Neural cell (in vitro differentiated cells): ENCODE results near the gene C1R. TPM values are rescaled to one million over a fixed set of nuclear protein-coding genes. Genes with fewer than 3 reads are reported as not detected.

Experiments
- H2AFZ ChIP-seq: fragments of 200-600, 300-800 bp; sonication (generic), shearing (Covaris generic); 2 replicates; pipeline ENCODE4 v1.6.0; 2014; ENCODE audit warnings: low read depth, mild to moderate bottlenecking, antibody characterized with exemption, low read length, moderate library complexity
- H3F3A ChIP-seq: fragments of 200-600 bp; shearing (Covaris generic); 2 replicates; pipeline ENCODE4 v1.6.1; 2016; ENCODE audit warnings: mild to moderate bottlenecking, moderate library complexity, mixed read lengths, antibody characterized with exemption, low read length; ENCODE audit not compliant: insufficient read depth, poor library complexity, severe bottlenecking
- H3K27ac ChIP-seq: fragments of 200-600, 300-800 bp; sonication (generic), shearing (Covaris generic); 2 replicates; pipeline ENCODE4 v1.5.1; 2014; ENCODE audit warnings: mild to moderate bottlenecking, low read length, moderate library complexity
- H3K27me3 ChIP-seq: fragments of 300-800, 200-600 bp; sonication (generic), shearing (Covaris generic); 2 replicates; pipeline ENCODE4 v1.6.0; 2014; ENCODE audit warnings: mild to moderate bottlenecking, low read depth, low read length, moderate library complexity; ENCODE audit not compliant: insufficient read depth
- H3K36me3 ChIP-seq: fragments of 300-800, 200-600 bp; sonication (generic), shearing (Covaris generic); 2 replicates; pipeline ENCODE4 v1.5.1; 2014; ENCODE audit warnings: mild to moderate bottlenecking, antibody characterized with exemption, low read length, moderate library complexity; ENCODE audit not compliant: insufficient read depth
- H3K4me2 ChIP-seq: fragments of 300-800, 200-600 bp; sonication (generic), shearing (Covaris generic); 2 replicates; pipeline ENCODE4 v1.6.0; 2014; ENCODE audit warnings: mild to moderate bottlenecking, low read length
- H3K4me3 ChIP-seq: fragments of 300-800, 200-600 bp; sonication (generic), shearing (Covaris generic); 2 replicates; pipeline ENCODE4 v1.5.1; 2014; ENCODE audit warnings: mild to moderate bottlenecking, low read length, moderate library complexity
- H3K79me2 ChIP-seq: fragments of 200-600 bp; shearing (Covaris generic); replicated peaks from 2 replicates; pipeline ENCODE4 v1.6.0; 2014; ENCODE audit warnings: mild to moderate bottlenecking, low read length, moderate library complexity; ENCODE audit not compliant: insufficient read depth
- H3K9ac ChIP-seq: fragments of 300-800, 200-600 bp; sonication (generic), shearing (Covaris generic); 2 replicates; pipeline ENCODE4 v1.6.1; 2016; ENCODE audit warnings: mild to moderate bottlenecking, low read length, mixed read lengths
- H3K9me2 ChIP-seq: fragments of 200-600 bp; shearing (Covaris generic); 2 replicates; pipeline ENCODE4 v1.6.1; 2016; ENCODE audit warnings: mild to moderate bottlenecking, low read length, mixed read lengths; ENCODE audit not compliant: insufficient read depth
- H3K9me3 ChIP-seq: fragments of 200-600, 300-800 bp; sonication (generic), shearing (Covaris generic); 2 replicates; pipeline ENCODE4 v1.6.1; 2016; ENCODE audit warnings: mild to moderate bottlenecking, mixed run types, low read length, moderate library complexity, mixed read lengths
- H4K20me1 ChIP-seq: fragments of 200-600 bp; shearing (Covaris generic); 2 replicates; pipeline ENCODE4 v1.6.1; 2016; ENCODE audit warnings: mild to moderate bottlenecking, mixed run types; ENCODE audit not compliant: insufficient read depth
- CTCF ChIP-seq: fragments of 450-650 bp; IDR thresholded peaks from 2 replicates; pipeline ENCODE4 v1.5.1; 2014; ENCODE audit warnings: antibody characterized with exemption, mild to moderate bottlenecking, moderate library complexity; ENCODE audit not compliant: poor library complexity, severe bottlenecking
- EP300 ChIP-seq: fragments of 450-650 bp; conservative IDR thresholded peaks from 2 replicates; pipeline ENCODE4 v1.6.1; 2014; ENCODE audit warnings: antibody characterized with exemption, mild to moderate bottlenecking, moderate library complexity; ENCODE audit not compliant: poor library complexity, severe bottlenecking
- EZH2 ChIP-seq: fragments of 200-600, 300-800 bp; shearing (Covaris generic), sonication (generic); IDR thresholded peaks from 2 replicates; pipeline ENCODE4 v1.6.1; 2014; ENCODE audit warnings: antibody characterized with exemption, low read length, borderline replicate concordance, mild to moderate bottlenecking; ENCODE audit not compliant: insufficient read depth, poor library complexity, severe bottlenecking
- MXI1 ChIP-seq: fragments of 450-650 bp; conservative IDR thresholded peaks from 2 replicates; pipeline ENCODE4 v1.6.1; 2014; ENCODE audit warnings: antibody characterized with exemption, mild to moderate bottlenecking; ENCODE audit not compliant: poor library complexity, severe bottlenecking
- POLR2AphosphoS5 ChIP-seq: IDR thresholded peaks from 2 replicates; pipeline ENCODE4 v1.6.1; 2012
- RAD21 ChIP-seq: fragments of 450-650 bp; conservative IDR thresholded peaks from 2 replicates; pipeline ENCODE4 v1.6.1; 2014; ENCODE audit warnings: antibody characterized with exemption, mild to moderate bottlenecking, moderate library complexity
- REST ChIP-seq: IDR thresholded peaks from 2 replicates; pipeline ENCODE4 v1.6.1; 2012; ENCODE audit warnings: borderline replicate concordance
- SMC3 ChIP-seq: fragments of 450-650 bp; conservative IDR thresholded peaks from 2 replicates; pipeline ENCODE4 v1.6.1; 2014; ENCODE audit warnings: antibody characterized with exemption, mild to moderate bottlenecking, moderate library complexity; ENCODE audit not compliant: poor library complexity
- TAF1 ChIP-seq: IDR thresholded peaks from 2 replicates; pipeline ENCODE4 v1.6.1; 2012; ENCODE audit warnings: low read depth
- polyA plus RNA-seq: library from polyadenylated mRNA; depleted of rRNA; stranded (reverse); fragments of >200 nt; gene quantifications from 2 replicates; pipeline ENCODE4 v1.2.3, GENCODE V29; 2014

C1R gene
- polyA plus RNA-seq, 1 donor from 2014 or later: 1.7 TPM

DNA sequence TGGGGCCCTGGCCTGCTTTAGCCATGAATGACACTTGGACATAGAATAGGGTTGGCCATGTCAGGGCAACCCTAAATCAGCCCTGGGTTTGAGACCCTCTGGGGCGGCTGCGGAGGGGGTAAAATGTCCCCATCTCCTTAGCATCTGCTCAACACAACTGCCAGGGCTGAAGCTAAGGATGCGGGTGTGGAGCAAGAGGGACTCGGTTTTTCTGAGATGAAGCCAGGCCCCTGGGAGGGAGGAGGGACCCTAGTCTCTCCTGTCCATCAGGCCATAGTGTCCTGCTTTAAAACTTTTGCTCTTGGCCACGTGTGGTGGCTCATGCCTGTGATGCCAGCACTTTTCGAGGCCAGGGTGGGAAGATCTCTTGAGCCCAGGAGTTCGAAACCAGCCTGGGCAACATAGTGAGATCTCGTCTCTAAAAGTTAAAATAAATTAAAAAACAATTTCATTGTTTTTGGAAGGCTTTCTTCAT, 778 bp upstream of the C1R start:
- TF ChIP-seq TAF1: no peak
- TF ChIP-seq EP300: no peak
- no peak for TF ChIP-seq POLR2AphosphoS5
- no peak for TF ChIP-seq MXI1
- TF ChIP-seq SMC3: no peak
- no peak for TF ChIP-seq EZH2
- no peak for TF ChIP-seq RAD21
- no peak for TF ChIP-seq REST
- TF ChIP-seq CTCF: no peak
- Histone ChIP-seq H3K79me2 (no peaks in the 10 kb centered on the region), H3K4me2 (no peak overlapping the region), H4K20me1 (no peaks in the 10 kb centered on the region), H3K9me2 (no peaks in the 10 kb centered on the region), H3F3A (no peaks in the 10 kb centered on the region), H3K4me3 (no peak overlapping the region), H3K36me3 (no peaks in the 10 kb centered on the region), H2AFZ (no peak overlapping the region), H3K27me3 (no peaks in the 10 kb centered on the region), H3K27ac (no peak overlapping the region), H3K9me3 (no peaks in the 10 kb centered on the region), H3K9ac (no peak overlapping the region)

- H3K79me2 ChIP-seq: no peaks in the 10 kb centered on the region
- no peak overlapping the region for H3K9ac ChIP-seq
- H3K27ac ChIP-seq: no peak overlapping the region
- no peaks in the 10 kb centered on the region for H3F3A ChIP-seq
- no peaks in the 10 kb centered on the region for H4K20me1 ChIP-seq
- no peaks in the 10 kb centered on the region for H3K36me3 ChIP-seq
- TF ChIP-seq RAD21: no peak
- TF ChIP-seq CTCF: no peak
- H3K9me3 ChIP-seq: no peaks in the 10 kb centered on the region
- no peaks in the 10 kb centered on the region for H3K27me3 ChIP-seq
- no peaks in the 10 kb centered on the region for H3K9me2 ChIP-seq
- H3K4me2 ChIP-seq: no peak overlapping the region
- no peak overlapping the region for H3K4me3 ChIP-seq
- H2AFZ ChIP-seq: no peak overlapping the region
Observed at GRCh38 chr12:7091660-7092228, 501 bp downstream of the C1R start.
